ENCODE measurements around the gene ZFAND6.
"Not testable (repeated sequence)": the region's sequence is repeated elsewhere in the genome, so short reads cannot be mapped to it uniquely, and the experiment has no call there.

ZFAND6 gene

DNA sequence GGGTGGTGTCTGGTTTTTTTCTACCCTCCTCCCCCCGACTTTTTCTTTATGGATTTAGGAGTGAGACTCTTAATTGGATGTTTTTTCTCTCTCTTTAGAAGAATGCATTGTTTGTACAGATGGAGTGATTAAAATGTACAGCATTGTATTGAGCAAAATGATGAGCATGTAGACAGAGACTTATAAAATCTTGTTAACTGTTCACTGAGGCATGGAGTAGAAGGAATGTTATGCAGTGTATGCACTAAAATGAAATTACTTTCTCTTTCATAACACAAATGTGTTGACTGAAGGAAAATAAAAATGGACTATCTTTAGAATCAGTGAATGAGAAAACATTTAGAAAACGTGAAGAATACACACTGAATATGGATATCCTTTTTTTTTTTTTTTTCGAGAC lies 39.8 kb downstream of the ZFAND6 start:
- no peak for DNase-seq (ENCODE audit: low read depth)

- DNase-seq (ENCODE audit: low read depth), result not testable (repeated sequence)
Measured at GRCh38 chr15:80099662-80100061, 40.2 kb downstream of the ZFAND6 start.

GRCh38 chr15:80100247-80100646 lies 40.8 kb downstream of the ZFAND6 start:
- no peak for DNase-seq (ENCODE audit: low read depth)

DNA sequence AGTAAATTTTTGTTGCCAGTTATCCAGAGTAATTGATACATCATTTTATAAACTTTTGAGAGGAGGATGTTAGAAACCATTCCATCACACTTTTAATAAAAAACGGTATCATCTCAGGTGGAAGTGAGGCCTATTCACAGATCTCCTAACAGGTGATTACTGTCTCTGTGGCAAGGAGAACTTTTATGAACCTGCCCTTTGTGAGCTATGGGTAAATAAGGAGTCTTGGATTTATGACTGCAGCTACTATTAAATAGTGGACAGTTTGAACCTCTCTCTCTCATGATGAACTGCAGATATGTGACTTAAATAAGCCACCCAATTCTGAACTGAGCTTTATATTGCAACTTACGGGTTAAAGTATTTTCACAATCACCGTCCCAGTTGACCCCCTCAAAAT lies 45.7 kb downstream of the ZFAND6 start:
- DNase-seq (ENCODE audit: low read depth), result no peak

DNA sequence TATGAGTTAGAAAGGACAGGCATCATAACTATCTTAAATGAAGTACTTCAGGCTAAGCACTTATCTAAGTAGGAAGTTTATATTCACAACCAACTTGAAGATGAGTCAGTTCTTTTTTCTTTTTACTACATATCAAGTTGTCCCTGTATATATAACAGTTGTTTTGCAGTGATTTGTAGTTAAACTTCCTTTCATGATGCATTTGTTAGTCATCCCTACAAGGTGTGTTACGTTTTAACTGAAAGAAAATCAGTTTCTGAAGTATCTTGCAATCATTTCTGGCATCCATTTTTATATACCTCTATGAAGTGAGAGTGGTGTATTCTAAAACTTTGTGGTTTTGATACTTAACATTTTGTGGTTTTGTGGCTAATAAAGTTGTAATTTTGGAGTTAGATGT lies 46.1 kb downstream of the ZFAND6 start:
- DNase-seq (ENCODE audit: low read depth), result no peak

DNA sequence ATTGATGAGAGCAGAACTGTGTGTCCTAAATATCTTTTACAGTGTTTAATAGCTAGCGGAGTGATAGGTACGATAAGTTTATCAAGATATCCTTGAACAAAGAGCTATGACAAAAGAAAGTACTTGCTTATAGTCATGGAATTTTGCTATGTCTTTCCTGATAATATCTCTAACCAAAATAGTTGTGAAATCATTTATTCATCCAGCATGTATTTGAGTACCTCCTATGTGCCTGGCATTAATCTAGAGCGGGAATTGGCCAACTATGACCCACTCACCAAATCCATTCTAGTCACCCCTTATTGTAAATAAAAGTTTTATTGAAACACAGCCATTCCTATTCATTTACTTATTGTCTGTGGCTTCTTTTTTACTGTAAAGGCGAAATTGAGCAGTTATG lies 46.6 kb downstream of the ZFAND6 start:
- DNase-seq (ENCODE audit: low read depth), result no peak

- DNase-seq (ENCODE audit: low read depth), result no peak
Measured at GRCh38 chr15:80107204-80107603, 47.7 kb downstream of the ZFAND6 start.

DNA sequence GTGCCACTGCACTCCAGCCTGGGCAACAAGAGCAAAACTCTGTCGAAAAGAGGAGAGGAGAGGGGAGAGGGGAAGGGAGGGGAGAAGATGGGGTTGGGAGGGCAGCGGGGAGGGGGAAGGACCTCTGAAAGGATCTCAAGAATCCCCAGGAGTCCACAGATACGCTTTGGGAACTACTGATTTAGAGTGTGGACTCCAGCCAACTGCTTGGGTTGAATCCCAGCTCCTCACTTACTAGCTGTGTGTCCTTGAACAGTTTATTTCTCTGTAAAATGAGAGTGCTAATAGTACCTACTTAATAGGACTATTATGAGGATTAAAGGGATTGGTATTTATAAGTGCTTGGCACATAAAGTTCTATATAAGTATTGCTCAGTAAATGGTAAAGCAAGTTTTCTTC lies 48.3 kb downstream of the ZFAND6 start:
- DNase-seq (ENCODE audit: low read depth), result no peak

- no peak for DNase-seq (ENCODE audit: low read depth)
Measured at GRCh38 chr15:80109388-80109787, 49.9 kb downstream of the ZFAND6 start.

DNA sequence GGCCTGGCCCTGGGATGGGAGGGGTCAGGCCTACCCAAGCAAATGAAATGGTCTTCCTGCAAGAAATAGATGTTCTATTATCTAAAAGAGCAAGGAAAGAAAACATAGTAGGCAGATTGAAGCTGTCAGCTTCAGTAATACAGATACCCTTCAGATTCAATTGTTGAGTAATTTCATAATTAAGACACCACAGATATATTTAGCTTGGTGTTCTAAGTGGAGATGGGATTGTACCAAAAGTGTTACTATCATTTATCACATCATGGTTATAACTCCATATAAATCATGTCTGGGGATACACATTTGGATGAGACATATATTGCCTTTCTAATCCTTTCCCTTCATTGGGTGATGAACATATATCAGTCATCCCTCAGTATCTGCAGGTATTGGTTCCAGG lies 51.4 kb downstream of the ZFAND6 start:
- DNase-seq (ENCODE audit: low read depth), result no peak

DNA sequence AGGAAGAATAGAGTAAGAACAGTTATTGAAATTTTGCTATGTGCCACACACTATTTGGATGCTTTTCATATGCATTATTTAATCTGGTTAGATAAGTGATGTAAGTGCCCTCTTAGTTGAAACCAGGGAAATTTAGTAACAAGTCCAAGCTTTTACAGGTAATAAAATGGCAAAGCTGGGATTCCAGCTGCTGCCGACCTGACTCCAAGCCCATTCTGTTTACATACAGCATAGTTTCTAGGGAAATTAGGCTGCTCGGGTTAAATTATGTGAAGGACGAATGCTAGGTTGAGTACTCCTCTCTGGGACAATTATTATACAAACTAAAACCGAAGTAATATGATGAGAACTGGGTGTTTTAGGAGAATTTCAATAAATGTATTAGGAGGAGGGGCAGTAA lies 54.6 kb downstream of the ZFAND6 start:
- no peak for DNase-seq (ENCODE audit: low read depth)

GRCh38 chr15:80115021-80115420 lies 55.5 kb downstream of the ZFAND6 start:
- no peak for DNase-seq (ENCODE audit: low read depth)

GRCh38 chr15:80118956-80119355 lies 59.5 kb downstream of the ZFAND6 start:
- no peak for DNase-seq (ENCODE audit: low read depth)

GRCh38 chr15:80120636-80121035 lies 61.2 kb downstream of the ZFAND6 start:
- DNase-seq (ENCODE audit: low read depth), result no peak

- no peak for DNase-seq (ENCODE audit: low read depth)
Measured at GRCh38 chr15:80121546-80121945, 62.1 kb downstream of the ZFAND6 start.

DNA sequence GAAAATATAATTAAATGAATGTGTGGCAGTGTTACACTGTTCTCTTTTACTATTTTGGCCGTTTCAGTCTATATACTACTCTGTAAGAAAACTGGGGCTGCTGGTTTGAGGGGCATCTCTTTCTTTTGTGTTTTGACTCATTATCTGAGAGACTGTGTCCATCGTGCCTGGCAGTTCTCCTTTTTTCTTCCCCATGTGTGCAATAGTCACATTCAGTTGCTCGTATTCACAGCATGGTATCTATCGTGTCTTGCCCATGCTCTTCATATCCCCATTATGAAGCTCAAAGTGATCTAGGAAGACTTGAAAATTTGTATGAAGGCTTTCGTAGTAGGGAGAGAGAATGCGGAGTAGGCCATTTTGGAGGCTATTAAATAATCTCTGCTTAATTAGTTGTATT lies 63.6 kb downstream of the ZFAND6 start:
- DNase-seq (ENCODE audit: low read depth), result no peak

- DNase-seq (ENCODE audit: low read depth), result not testable (repeated sequence)
Measured at GRCh38 chr15:80127253-80127652, 67.8 kb downstream of the ZFAND6 start.

DNA sequence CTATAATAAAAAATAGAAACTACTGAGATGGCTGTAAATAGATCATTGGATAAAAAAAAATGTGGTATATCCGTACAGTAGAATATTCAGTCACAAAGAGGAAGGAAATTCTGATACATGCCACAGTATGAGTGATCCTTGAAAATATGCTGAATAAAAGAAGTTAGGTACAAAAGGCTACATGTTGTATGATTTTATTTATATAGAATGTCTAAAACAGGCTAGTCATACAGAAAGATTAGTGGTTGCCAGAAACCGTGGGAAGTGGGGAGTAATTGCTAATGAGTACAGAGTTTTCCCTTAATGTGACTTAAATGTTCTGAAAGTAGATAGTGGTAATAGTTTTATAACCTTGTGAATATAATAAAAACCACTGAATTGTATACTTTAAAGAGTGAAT lies 68.4 kb downstream of the ZFAND6 start:
- no peak for DNase-seq (ENCODE audit: low read depth)

DNA sequence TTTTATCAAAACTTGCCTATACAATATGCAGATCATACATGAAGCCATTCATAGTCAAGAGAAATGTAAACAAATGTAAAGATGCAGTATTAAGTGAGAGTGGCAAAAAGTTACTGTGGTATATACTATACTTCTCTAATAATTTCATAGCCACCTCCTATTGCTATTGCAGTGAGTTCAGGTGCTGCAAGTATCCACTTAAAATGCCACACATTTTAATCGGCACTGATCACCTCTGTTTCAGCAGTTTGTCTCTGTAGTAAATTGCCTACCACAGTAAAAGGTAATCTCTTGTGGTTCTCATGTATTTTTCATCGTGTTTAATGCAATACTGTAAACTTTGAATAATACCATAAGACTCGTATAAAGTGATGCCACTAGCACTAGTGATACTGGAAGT lies 72.9 kb downstream of the ZFAND6 start:
- no peak for DNase-seq (ENCODE audit: low read depth)

DNA sequence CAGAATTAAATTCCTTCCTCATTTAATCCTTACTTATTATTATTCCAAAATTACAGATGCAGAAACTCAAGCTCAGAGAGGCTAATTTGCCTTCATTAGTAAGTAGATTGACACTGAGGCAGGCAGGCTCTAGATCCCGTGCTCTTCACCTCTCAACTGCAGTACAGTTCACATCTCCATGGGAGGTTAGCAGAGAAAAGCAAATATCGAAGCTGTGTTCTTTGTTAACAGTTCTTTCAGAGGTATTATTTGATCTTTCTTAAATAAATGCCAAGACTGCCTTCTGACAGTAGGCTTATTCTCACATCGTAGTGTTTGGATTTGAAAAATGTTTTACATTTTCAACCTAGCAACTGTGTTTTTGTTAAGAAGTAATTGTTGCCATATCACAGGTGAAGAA lies 77.4 kb downstream of the ZFAND6 start:
- no peak for DNase-seq (ENCODE audit: low read depth)

DNA sequence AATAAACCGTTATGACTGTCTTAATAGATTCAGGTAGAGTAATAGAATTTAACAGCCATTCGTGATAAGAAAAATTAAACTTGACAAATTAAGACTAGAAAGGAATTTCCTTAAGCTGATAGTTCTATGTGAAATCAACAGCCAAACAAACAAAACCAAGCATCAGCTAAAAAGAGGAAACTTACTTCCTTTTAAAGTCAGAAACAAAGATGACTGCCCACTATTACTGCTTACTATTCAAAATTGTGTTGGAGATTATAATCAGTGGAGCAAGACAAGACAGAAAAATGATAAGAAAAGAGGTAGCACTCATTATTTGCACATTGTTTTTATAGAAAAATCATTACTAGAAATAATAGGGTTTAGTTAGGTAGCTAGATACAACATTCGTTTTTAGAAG lies 79.5 kb downstream of the ZFAND6 start:
- DNase-seq (ENCODE audit: low read depth), result no peak

DNA sequence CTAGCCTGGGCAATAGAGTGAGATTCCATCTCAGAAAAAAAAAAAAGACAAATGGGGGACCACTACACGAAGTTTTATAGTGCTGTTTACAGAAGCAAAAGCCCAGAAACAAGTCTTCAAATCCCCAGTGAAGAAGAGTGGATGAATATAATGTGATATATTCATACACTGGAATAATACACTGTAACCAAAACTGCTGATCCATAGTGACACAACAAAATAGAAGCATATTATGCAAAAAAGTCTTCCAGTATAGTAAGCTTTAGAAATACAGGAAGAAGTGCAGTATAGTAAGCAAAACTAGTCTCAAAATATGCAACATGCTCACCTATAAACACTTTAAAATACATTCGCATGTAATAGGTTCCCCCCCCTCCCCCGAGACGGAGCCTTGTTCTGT lies 81.4 kb downstream of the ZFAND6 start:
- no peak for DNase-seq (ENCODE audit: low read depth)

- no peak for DNase-seq (ENCODE audit: low read depth)
Measured at GRCh38 chr15:80141916-80142598, 82.6 kb downstream of the ZFAND6 start.

DNA sequence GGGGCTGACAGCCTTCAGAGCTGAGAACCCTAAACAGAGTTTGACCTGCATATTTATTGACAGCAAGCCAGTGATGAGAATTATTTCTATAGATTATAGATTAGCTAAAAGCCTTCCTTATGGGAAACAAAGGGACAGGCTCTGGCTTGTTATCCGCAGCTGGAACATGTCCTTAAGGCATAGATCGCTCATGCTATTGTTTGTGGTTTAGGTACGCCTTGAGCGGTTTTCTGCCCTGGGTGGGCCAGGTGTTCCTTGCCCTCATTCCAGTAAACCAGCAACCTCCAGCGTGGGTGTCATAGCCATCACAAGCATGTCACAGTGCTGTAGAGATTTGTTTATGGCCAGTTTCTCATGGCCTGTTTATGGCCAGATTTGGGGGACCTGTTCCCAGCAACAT lies 83.2 kb downstream of the ZFAND6 start:
- DNase-seq (ENCODE audit: low read depth), result no peak

DNA sequence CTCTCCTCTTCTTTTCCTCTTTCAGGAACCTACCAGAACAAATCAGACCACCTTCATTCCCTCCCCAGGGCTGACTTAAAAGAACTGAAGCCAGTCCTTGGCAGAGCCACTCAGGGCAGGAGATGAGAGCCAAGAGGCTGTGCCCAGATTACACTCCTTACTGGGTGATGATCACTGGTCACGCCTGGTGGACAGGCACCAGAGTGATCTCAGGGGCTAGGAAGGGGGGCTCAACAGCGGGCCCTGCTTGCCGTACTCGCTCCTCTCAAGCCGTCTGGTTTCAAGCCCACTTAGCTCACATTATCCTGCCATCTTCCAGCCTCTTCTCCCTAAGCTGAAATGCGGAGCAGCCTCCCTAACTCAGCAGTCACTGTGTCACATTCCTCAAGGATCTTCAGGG lies 91.7 kb downstream of the ZFAND6 start:
- no peak for DNase-seq (ENCODE audit: low read depth)

Data from activated T-cell treated with anti-CD3 and anti-CD28 coated beads for 1 hour (primary cell).